KMS-11 (cell line): ENCODE data around the gene NSG1.

Experiments
- H2AFZ ChIP-seq: fragments of 200-600 bp; sonication (generic); 2 replicates; pipeline ENCODE4 v1.6.1; 2016; ENCODE audit warnings: antibody characterized with exemption, mixed run types, low read depth
- H3K27ac ChIP-seq: fragments of 200-600 bp; sonication (generic); 2 replicates; pipeline ENCODE4 v1.6.1; 2016; ENCODE audit warnings: mild to moderate bottlenecking, mixed run types
- H3K27me3 ChIP-seq: fragments of 200-600 bp; sonication (generic); 2 replicates; pipeline ENCODE4 v1.6.1; 2017; ENCODE audit warnings: mild to moderate bottlenecking, low read depth, mixed run types, moderate library complexity; ENCODE audit not compliant: insufficient read depth
- H3K36me3 ChIP-seq: fragments of 200-600 bp; sonication (generic); 2 replicates; pipeline ENCODE4 v1.6.1; 2017; ENCODE audit warnings: mild to moderate bottlenecking, mixed run types; ENCODE audit not compliant: insufficient read depth
- H3K4me1 ChIP-seq: fragments of 200-600 bp; sonication (generic); 2 replicates; pipeline ENCODE4 v1.6.1; 2016; ENCODE audit warnings: mild to moderate bottlenecking, low read depth, mixed run types; ENCODE audit not compliant: poor library complexity, severe bottlenecking
- H3K4me2 ChIP-seq: fragments of 200-600 bp; sonication (generic); 2 replicates; pipeline ENCODE4 v1.7.0; 2016; ENCODE audit warnings: mild to moderate bottlenecking, mixed run types
- H3K4me3 ChIP-seq: fragments of 200-600 bp; sonication (generic); IDR thresholded peaks from 2 replicates; pipeline ENCODE4 v1.6.1; 2017; ENCODE audit warnings: low read depth, low read length, mixed read lengths; ENCODE audit not compliant: insufficient read depth
- H3K79me2 ChIP-seq: fragments of 200-600 bp; sonication (generic); 2 replicates; pipeline ENCODE4 v1.6.1; 2016; ENCODE audit warnings: low read depth, mixed run types; ENCODE audit not compliant: insufficient read depth
- H3K9ac ChIP-seq: fragments of 200-600 bp; sonication (generic); 2 replicates; pipeline ENCODE4 v1.6.1; 2016; ENCODE audit warnings: mild to moderate bottlenecking, mixed run types
- H4K20me1 ChIP-seq: fragments of 200-600 bp; sonication (generic); 2 replicates; pipeline ENCODE4 v1.6.1; 2016; ENCODE audit warnings: mild to moderate bottlenecking, mixed run types; ENCODE audit not compliant: insufficient read depth
- TF ChIP-seq, protein P1 (sequence below): fragments of 200-600 bp; sonication (generic); conservative IDR thresholded peaks from 2 replicates; pipeline ENCODE4 v1.6.1; 2017; ENCODE audit warnings: low read depth, mild to moderate bottlenecking, antibody characterized with exemption, low read length, moderate library complexity, mixed read lengths

NSG1 gene

DNA sequence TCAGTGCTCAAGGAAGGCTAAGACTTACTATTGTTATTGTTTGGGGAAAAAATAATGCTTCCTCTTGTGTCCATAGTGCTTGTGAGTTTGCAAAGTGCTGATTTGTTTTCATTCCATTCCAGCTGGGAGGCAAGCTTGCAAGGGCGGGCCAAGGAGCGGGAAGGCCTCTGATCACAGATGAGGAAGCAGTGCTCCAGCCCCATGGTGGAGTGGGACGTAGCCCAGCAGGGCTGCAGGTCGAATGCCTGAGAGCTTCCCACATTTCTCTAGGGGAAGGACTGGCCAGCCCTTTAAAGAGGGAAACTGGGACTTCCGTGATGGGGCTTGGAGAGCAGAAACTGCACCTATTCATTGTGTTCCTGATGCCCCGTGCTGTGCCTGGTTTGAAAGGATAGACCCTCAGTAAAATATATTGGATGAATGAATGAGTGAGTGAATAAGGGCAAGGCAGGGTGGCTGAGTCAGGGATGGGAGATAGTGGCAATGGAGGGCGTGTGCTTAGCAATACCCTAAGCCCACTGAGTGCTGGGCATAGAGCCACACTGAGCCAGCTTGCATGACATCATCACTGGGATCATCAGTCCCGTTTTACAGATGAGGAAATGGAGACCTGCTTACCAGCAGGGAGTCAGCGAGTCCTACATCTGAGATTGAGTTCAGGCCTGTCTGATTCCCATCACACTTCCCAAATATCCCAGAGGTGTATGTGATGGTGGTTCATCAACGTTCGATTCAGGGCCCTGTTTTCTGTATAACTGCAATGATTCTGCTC is 17.9 kb upstream of the NSG1 start:
- TF ChIP-seq, protein P1, sequence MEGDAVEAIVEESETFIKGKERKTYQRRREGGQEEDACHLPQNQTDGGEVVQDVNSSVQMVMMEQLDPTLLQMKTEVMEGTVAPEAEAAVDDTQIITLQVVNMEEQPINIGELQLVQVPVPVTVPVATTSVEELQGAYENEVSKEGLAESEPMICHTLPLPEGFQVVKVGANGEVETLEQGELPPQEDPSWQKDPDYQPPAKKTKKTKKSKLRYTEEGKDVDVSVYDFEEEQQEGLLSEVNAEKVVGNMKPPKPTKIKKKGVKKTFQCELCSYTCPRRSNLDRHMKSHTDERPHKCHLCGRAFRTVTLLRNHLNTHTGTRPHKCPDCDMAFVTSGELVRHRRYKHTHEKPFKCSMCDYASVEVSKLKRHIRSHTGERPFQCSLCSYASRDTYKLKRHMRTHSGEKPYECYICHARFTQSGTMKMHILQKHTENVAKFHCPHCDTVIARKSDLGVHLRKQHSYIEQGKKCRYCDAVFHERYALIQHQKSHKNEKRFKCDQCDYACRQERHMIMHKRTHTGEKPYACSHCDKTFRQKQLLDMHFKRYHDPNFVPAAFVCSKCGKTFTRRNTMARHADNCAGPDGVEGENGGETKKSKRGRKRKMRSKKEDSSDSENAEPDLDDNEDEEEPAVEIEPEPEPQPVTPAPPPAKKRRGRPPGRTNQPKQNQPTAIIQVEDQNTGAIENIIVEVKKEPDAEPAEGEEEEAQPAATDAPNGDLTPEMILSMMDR, result no peak
- H2AFZ ChIP-seq, result no peak overlapping the region
- no peak overlapping the region for H3K4me3 ChIP-seq
- no peak overlapping the region for H3K9ac ChIP-seq
- no peaks in the 10 kb centered on the region for H3K27me3 ChIP-seq
- H3K79me2 ChIP-seq, result no peaks in the 10 kb centered on the region
- no peaks in the 10 kb centered on the region for H3K4me1 ChIP-seq
- H3K36me3 ChIP-seq, result no peaks in the 10 kb centered on the region
- no peaks in the 10 kb centered on the region for H4K20me1 ChIP-seq
- H3K27ac ChIP-seq, result no peak overlapping the region
- no peak overlapping the region for H3K4me2 ChIP-seq

DNA sequence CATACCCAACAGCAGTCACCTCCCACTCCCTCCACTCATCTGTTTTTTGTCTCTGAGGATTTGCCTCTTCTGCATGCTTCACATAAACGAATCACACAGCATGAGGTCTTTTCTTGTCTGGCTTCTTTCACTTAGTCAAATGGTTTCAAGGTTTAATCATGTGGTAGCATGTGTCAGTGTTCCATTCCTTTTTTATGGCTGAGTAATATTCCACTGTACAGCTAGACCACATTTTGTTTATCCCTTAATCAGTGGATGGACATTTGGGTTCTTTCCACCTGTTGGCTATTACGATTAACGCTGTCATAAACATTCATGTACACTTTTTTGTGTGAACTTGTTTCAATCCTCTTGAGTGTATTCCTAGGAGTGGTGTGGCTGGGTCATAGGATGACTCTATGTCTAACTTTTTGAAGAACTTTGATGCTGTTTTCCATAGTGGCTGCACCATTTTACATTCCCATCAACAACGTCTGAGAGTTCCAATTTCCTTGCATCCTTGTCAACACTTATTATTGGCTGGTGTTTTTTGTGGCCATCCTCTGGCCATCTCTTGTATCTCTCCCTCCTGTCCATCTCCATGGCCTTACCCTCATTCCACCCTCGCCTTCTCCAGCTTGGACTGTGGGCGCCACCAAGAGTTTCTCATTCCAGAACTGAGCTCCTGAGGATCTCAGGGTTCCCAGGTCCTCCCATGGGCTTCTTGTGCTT is 12.4 kb upstream of the NSG1 start:
- H3K4me3 ChIP-seq, result no peak overlapping the region
- no peak overlapping the region for H2AFZ ChIP-seq
- H3K36me3 ChIP-seq, result no peaks in the 10 kb centered on the region
- TF ChIP-seq, protein P1, result no peak
- H4K20me1 ChIP-seq, result no peaks in the 10 kb centered on the region
- H3K27me3 ChIP-seq, result no peaks in the 10 kb centered on the region
- no peaks in the 10 kb centered on the region for H3K4me1 ChIP-seq
- H3K27ac ChIP-seq, result no peak overlapping the region
- H3K79me2 ChIP-seq, result no peaks in the 10 kb centered on the region
- H3K9ac ChIP-seq, result no peak overlapping the region
- no peak overlapping the region for H3K4me2 ChIP-seq

DNA sequence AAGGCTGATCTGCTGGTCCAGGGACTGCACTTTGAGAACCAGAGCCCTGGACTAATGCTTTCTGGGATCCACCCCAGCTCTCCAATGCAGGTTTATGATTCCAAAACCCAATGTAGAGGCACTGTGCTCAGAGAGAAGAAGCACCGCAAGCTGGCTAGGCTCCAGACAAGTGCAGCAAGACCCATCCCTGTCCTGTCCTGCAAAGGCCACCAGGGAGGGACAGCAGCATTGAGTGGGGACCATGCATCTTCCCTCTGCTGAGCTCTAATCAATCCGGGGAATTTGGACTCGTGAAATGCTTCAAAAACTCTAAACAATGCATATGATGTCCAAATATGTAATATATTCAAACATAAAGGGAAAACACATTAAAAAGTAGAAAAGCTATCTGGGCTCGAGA is 10.8 kb upstream of the NSG1 start:
- H3K36me3 ChIP-seq, result no peaks in the 10 kb centered on the region
- no peak overlapping the region for H2AFZ ChIP-seq
- H3K27ac ChIP-seq, result no peak overlapping the region
- no peak overlapping the region for H3K4me2 ChIP-seq
- no peaks in the 10 kb centered on the region for H3K79me2 ChIP-seq
- no peak overlapping the region for H3K4me3 ChIP-seq
- no peaks in the 10 kb centered on the region for H3K27me3 ChIP-seq
- TF ChIP-seq, protein P1, result no peak
- no peak overlapping the region for H3K9ac ChIP-seq
- H3K4me1 ChIP-seq, result no peaks in the 10 kb centered on the region
- H4K20me1 ChIP-seq, result no peaks in the 10 kb centered on the region

DNA sequence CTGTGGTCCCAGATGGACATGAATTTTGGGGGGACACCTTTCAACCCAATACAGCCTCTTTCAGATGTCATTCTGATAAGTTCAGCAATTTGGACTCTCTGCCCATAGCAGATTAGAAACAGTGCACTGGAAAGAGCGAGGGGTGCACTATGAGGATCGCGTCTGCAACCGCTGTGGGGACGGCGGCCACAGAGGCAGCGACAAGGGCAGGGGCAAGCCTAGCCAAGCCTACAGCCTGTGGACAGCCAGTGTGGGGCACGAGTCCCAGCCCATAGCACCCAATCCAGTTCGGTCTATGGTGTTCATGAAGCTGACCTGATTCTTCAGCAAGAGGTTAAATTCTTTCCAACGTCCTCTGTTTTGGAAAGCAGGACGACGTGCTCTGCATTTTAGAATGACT is 9.7 kb upstream of the NSG1 start:
- Histone ChIP-seq H3K36me3 (no peaks in the 10 kb centered on the region), H3K4me1 (no peaks in the 10 kb centered on the region), H4K20me1 (no peaks in the 10 kb centered on the region), H3K4me2 (no peak overlapping the region), H3K9ac (no peak overlapping the region), H3K79me2 (no peaks in the 10 kb centered on the region), H3K27ac (no peak overlapping the region), H3K4me3 (no peak overlapping the region), H3K27me3 (no peaks in the 10 kb centered on the region), H2AFZ (no peak overlapping the region)
- TF ChIP-seq, protein P1, result no peak
